ENCODE measurements around the gene RIN3.
"Not testable (repeated sequence)": the region's sequence is repeated elsewhere in the genome, so short reads cannot be mapped to it uniquely, and the experiment has no call there.

The RIN3 gene

DNA sequence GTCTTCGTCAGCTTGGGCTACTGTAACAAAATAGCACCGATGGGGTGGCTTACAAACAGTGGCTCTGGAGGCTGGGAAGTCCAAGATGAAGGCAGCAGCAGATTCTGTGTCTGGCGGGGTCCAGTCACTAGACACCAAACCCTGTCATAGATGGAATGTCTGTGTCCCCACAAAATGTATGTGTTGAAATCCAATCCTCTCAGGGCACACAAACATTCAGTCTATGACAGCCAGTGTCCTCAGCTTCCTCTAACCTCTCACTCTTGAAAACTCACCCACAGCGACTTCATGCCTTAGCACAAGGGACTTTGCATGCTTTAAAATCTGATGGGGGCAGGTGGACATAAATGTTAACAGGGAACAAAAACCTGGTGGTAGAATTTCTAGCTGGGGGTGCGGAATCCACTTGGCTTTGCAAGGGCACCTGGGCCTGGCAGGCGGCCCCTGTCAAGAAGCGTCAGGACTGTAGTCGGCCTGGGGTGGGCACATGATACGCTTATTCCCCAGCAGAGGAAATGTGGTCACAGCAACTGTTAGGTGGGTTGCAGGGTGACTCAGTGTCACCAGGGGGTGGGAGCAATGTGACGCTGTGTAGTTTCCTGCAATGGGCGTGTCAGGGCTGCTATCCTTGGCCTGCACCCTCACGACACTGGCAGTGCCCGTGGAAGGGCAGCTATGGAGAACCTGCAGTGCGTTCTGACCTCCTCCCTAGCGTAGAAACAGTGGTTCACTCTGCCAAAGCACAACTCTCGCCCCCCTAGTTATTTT is 17.7 kb downstream of the RIN3 start:
- no peak for DNase-seq (ENCODE audit: low spot score)

DNA sequence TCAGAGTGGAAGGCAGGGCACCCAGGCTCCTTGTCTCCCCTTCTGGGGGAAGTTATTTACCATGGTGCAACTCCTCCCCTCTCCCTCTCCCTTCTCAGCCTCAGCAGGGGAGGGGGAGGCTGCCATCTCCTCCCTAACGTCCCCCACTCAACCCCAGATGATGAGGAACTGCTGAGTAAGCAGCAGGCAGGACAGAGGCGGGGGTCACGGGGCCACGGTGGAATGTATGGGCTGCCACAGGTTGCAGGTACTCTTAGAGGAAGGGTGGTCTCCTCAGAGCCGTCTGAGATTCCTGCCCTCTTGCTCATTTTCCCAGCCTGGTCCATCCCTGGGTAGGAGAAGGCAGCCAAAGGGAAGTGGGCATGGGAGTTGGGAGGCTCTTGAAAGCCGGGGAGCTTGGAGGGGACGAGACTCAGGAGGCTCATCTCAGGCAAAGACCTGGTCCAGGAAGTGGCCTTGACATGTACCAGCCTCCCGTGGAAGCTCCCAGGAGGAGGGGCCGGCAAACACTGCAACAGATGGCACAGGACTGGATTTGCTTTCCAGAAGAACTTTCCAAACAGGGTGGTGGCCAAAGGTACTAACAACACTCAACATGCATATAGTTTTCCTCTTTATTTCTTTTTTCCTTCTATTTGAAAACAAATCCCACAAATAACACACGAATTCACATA is 19.0 kb downstream of the RIN3 start:
- no peak for DNase-seq (ENCODE audit: low spot score)

DNA sequence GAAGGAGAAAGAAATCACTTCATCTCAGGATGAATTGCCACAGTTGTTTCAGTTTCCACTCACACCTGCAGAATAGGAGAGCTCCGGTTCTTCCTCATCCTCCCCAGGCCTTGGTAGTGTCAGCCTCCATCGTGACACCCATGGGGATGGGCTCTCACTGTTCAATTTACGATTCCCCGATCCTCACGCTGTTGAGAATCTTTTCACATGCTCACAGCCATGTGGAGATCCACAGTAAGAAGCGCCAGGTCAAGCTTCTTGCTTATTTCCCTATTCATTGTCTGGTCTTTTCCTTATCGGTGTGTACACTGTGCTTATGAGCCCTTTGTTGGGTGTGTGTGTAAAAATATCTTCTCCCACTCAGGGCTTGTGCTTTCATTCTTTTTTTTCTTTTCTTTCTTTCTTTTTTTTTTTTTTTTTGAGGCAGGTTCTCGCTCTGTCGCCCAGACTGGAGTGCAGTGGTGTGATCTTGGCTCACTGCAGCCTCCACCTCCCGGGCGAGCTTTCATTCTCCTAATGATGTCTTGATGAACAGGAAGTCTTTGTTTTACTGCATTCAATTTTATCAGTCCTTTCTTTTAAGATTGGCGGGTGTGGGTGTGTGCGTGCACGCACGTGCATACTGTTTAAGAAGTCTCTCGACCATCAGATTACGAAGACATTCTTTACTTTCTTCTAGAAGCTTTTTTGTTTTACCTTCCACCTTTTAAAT is 21.5 kb downstream of the RIN3 start:
- DNase-seq (ENCODE audit: low spot score): no peak

DNA sequence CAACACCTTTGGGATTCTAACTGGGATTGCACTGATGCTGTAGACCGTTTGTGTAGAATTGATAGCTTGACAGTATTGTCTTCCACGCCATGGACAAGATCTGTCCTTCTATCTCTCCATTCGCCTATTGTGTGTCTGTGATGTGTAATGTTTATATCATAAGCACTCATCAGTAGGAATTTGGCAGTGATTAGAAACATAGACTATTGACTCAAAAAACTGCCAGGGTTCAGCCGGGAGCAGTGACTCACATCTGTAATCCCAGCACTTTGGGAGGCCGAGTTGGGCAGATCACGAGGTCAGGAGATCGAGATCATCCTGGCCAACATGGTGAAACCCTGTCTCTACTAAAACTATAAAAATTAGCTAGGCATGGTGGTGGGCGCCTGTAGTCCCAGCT is 22.6 kb downstream of the RIN3 start:
- DNase-seq (ENCODE audit: low spot score): not testable (repeated sequence)

DNA sequence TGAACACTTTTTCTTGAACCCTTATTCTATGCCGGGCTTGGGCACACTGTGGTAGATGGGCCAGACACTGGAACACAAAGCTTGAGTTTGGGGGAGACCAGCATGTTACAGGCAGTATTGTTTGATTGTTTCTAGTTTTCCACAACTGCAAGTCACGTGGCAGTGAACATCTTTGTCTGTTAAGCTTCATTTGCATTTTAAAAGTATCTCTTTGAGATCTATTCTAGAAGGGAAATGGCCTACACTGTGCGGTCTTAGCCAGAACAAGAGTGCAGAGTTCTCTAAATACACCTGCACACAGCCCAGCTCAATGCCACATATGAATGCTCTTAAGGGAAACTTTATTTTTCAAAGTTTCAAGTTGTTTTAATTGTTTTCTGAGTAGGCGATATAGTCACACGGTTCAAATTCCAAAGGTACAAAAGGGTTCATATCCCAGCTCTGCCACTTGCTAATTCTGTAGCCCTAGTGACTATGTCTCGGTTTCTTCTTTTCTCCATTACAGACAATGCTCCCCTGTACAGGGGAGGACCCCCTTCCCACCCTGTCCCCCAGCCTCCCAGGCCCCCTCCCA is 24.9 kb downstream of the RIN3 start:
- no peak for DNase-seq (ENCODE audit: low spot score)

DNA sequence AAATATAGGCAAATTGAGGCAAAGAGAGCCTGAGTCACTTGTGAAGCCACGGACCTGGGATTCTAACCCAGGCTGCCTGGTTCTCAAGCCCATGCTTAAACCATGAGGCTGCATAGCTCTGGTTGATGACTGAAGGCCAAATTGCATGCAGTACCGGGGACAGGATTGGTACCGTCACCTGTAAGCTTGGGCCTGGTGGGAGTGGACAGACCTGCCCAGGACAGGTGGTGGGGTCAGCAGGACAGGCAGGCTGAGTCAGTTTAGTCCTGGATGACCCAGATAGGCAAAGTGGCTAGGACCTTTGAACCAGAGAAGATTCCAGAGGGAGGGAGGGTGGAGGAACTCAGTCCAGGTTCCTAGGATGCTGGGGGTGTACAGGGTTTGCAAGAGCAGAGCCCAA is 25.8 kb downstream of the RIN3 start:
- no peak for DNase-seq (ENCODE audit: low spot score)

DNA sequence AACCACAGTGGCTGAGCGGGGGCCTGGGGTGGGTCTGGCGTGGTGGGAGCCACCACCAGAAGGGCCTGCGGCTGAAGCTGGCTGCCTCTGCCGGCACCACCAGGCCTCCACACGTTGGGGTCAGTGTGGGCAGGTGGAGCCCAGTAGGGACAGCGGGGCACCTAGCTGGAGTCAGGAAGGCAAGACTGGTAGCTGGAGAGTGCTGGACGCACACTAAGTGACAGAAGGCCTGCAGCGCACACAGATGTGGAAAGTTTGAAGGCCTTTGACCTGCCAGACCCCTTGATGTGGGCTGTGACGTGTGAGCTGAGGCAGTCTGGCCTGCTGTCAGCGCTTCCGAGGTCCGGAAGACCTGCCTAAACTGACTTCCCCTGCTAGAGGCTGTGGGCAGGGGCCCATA is 26.3 kb downstream of the RIN3 start:
- no peak for DNase-seq (ENCODE audit: low spot score)

DNA sequence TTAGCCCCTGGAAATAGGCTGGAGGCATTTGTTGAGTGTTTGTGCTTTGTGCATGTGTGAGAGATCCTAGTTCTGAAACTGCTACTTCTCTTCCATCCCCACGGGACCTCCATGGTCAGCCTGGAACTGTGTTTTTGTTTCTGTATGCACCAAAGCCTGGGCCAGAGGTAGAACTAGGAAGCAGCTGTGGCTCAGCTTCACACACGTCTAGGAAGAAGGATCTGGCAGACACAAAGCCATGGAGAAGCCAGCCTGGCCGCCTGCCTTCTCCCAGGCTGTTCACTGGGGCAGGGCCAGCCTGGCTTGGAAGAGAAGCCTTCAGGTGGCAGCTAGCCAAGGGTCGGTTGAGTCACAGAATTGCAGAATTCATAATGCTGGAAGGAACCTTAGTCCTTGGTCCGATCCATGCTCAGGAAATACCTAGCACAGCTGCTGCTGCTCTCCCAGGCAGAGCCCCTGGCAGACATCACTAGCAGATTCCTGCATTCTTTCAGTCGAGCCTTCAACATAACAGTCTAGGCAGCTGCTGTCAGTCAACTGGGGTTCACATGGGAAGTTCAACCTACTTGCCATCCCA is 27.0 kb downstream of the RIN3 start:
- peak; percentile 75 for DNase-seq (ENCODE audit: low spot score)

DNA sequence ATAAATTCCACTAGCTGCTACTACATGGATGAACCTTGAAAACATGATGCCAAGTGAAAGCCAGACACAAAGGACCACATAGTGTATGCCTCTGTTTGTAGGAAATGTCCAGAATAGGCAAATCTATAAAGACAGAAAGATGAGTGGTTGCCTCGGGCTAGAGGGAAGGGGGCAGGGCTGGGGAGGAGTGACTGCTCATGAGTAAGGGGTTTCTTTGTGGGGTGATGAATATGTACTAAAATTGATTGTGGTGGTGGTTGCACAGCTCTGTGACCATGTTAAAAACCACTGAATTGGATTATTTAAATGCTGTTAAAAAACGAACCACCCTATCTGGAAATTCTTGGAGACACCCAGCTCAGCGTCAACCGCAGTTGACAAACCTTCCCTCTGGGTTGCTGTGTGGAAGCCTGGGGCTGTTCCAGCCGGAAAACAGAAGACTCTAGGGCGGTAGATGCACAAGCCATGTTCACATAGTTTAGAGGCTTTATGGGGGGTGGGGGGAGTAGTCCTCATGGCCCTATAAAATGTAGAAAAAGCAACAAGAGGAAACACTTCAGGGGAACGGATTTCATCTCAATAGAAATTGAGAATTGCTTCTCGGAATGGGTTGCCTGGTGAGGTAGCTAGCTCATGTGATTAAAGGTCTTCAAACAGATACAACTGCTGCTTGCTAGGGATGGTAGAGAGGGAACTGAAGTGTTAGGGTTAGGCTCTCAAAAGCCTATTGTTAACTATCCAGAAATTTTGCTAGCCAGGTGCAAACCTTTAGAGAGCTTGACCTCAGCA is 29.4 kb downstream of the RIN3 start:
- no peak for DNase-seq (ENCODE audit: low spot score)

DNA sequence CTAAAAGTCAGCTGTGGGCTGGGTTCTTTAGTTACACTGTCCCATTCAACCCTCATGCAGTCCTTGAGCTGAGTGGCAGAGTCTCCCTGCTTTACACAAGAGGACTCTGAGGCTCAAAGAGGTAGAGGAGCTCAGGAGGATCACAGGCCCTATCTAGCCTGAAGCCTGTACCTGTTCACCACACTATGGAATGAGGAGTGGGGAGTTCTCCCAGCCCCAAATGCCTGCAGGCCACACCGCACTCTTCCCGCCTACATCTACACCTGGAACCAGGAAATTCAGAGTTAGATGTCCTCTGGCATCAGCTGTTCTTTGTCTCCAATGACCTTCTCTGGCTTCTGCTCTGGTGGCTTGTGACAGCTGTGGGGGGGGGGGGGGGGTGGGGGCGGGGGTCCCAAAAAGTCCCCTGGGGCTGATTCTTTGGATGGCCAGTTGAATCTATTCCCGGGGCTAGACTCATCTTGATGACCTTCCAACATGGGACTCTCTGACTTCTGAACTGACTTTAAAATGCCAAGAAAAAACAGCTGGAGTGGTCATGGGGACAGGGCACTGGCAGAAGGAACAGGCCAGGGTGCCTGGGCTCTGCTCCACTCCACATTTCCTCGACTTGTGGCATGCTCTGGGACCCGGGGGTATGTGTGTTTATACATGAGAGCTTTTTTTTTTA is 30.6 kb downstream of the RIN3 start:
- no peak for DNase-seq (ENCODE audit: low spot score)

DNA sequence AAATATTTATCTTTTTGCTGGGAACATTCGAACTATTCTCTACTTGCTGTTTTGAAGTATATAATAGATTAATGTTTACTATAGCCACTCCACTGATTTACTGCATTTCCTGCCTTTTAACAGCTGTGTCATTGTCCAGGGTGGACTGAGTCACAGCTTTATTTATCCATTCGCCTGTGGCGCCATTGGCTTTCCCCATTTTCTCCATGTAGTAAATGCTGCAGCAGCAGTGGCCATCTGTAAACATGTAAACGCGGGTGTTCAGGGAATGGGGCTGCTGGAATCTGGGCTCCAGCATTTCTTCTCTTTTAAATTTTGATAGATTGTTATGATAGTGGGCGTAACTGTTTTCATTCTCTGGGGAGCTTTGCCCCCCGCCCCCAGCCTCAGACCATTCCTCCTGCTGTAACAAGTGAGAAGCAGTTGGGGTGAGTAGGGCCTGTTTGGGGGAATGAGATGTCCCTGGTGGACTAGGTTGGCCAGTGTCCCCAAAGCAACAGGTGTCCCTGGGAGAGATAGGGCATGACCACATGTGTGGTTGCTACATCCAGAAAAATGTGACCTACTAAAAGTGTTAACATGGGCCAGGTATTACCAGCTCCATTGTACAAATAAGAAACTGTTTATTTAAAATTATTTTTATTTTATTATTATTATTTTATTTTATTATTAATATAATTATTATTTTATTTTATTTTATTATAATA is 32.9 kb downstream of the RIN3 start:
- no peak for DNase-seq (ENCODE audit: low spot score)

DNA sequence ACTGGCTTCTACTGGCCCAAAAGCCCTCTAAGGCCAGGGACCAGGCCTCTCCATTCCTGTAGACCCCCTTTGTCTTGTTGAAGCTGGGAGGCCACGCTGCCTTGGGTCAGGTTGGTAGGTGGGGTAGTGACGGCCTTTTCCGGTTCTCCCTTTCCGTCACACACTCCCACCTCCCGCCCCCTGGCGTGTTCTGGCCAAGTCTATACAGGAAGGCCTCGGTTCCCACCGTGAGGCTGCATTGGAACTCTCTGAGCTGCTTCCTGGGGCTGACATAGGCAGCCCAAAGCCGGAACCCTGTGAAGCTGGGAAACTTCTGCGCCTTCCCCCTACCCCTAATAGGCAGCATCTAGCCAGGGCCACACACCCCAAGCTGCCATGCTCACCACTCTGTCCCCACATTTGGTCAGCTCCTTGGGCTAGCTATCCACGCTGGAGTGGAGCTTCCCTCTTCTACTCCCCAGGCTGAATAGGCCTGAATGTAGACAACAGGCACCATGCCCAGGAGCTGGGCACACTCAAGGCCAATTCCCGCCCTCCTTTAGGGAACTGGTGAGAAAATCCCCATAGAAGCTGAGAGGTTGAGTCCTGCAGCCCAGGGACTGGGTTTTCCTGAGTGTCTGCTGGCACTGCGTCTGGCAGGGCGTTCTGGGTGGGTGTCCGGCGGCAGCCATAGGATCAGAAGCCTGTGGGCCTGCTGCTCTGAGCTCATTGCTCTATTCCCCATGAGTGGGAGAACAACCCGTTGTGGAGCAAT is 35.7 kb downstream of the RIN3 start:
- no peak for DNase-seq (ENCODE audit: low spot score)

DNA sequence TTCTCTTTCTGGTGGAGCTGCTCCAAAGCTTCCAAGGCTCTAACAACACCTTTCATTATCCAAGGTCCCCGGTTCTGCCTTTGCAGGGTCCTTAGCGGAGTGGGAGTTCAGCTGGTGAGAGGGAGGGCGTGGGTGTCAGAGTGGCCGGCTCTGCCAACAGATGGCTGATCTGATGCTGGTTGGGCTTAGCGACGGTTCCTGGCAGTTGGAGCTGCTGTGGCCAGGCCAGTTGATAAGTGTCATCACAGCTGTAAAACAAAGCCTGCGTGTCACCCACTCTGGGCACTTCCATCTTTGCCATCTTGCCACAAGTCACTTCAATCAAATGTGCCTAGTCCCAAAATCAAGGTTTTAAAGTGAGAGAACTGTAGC is 36.3 kb downstream of the RIN3 start:
- DNase-seq (ENCODE audit: low spot score): no peak

DNA sequence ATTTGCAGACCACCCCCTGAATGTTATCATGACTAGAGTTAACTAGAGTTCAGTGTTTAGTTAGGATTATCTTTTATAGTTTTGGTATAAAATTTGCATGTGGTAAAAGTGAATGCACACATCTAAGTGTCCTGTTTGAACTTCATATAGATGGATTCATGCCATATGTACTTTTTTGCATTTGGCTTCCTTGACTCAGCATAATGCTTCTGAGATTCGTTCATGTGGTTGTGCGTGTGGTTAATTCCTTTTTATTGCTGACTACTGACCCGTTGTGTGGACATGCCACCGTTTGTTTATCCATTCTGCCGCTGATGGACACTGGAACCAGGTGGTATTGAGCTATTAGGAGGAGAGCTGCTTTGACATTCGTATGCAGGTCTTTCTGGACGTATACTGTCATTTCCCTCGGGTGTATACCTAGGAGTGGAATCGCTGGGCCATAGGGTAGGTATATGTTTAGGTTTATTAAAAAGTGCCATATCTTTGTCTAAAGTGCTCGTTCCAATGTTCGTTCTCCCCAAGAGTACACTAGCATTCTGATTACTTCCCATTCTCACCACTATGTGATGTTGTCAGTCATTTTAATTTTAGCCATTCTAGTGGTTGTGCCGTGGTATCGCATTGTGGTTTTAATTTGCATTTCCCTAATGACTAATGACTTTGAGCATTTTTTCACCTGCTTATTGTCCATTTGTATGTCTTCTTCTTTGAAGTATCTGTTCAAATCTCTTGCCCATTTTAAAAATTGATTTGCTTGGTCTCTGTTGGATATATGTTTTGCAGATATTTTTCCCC is 37.7 kb downstream of the RIN3 start:
- no peak for DNase-seq (ENCODE audit: low spot score)

DNA sequence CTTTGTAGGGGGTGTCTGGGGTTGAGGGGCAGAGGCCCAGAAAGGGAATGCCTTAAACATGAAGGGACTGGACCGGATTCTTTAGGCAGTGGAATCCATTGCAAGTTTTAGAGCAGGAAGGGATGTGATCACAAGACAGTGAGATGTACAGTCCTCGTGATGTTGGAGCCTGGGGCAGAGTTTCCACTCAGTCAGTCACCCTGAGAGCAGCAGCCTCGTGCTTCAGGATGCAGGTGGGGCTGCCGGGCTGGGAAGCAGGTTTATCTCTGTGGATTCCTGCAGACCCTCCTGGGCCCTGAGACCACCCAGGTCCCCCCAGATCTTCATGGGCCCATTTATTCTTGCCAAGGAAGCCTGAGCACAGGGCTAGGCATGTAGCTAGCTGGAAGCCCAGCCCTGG is 38.5 kb downstream of the RIN3 start:
- no peak for DNase-seq (ENCODE audit: low spot score)

DNA sequence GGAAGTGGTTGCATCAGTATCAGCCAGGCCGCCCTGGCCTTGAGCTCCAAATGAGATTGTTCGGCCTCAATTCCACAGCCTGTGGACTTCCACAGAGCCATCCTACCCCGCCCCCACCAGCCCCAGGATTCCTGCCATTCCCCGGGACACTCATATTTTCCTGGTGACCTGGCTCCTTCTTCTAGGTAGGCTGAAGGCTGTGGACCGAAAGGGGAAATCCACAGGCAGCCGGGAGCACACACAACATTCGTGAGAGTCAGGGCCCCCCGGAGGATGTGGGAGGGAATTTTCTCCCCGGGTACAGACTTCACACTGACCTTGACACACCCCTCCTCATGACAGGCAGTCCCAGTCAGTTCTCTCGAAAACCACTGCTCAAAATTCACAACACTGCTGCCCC is 39.9 kb downstream of the RIN3 start:
- DNase-seq (ENCODE audit: low spot score): no peak

DNA sequence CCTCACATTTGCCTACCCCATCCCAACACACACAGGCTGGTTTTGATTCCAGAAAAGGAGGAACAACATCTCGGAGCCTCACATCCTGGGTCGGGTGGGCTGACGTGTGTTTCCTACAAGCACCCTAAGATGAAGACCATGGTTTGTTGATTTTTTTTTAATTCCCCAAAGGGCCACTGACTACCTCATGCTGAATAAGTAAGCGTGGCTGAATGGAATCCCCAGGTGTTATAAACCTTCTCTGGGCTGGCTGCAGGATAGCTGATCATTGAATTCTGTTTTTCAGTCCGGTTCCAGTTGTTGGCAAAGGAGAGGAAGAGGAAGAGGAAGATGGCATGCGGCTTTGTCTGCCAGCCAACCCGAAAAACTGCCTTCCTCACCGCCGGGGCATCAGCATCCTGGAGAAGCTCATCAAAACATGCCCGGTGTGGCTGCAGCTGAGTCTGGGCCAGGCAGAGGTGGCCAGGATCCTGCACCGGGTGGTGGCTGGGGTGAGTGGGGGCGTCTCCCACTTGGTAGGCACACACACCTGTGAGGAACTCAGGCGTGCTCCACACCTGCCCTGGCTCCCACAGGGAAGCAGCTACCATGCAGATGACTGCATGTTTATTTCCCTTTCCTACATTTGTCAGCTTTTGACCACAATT is 42.0 kb downstream of the RIN3 start:
- no peak for DNase-seq (ENCODE audit: low spot score)

DNA sequence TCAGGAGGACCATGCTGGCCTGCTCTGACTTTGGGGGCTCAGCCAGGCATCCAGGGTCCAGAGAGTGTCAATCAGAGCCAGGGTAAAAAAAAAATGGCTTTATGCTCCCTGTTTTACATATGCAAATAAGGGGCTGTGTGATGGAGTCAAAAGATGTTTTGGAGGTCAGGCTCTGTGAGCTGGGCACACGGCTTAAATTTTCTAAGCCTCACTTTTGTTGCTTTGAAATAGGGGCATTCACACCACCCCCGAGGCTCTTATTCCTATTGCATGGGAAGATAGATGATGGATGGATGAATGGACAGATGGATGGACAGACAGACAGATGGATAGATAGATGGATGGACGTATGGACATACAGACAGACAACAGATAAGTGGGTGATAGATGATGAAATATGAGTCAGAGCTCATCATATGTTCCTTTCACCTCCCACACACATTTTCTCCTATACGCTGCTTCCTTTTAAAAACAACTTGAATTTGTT is 42.7 kb downstream of the RIN3 start:
- no peak for DNase-seq (ENCODE audit: low spot score)
